Measurements from ENCODE around the gene RRP15. TPM values are rescaled to one million over a fixed set of nuclear protein-coding genes. Genes with fewer than 3 reads are reported as not detected.

Gene RRP15
- total and polyA plus RNA-seq, 9 of the 15 experiments (the other 6 are each of a cell fraction or from before 2014, with no cell fraction given): 9.5 to 58.1 (median 29.3) TPM

- 0 out of 4 replicates have a peak, but pooled peaks of 1 of the 2 experiments have one; percentile 30 for TF ChIP-seq MNT (conservative IDR thresholded peaks at IDR 0.05)
- TF ChIP-seq WHSC1 (IDR thresholded peaks at IDR 0.05; ENCODE audit: low read length): no peak
- no peak for TF ChIP-seq ZNF717 (CRISPR knock-in tag; IDR thresholded peaks at IDR 0.05)
- TF ChIP-seq GTF2E2 (tag; IDR thresholded peaks at IDR 0.05): no peak
- TF ChIP-seq ZBTB34 (CRISPR knock-in tag; IDR thresholded peaks at IDR 0.05): no peak
- peak; percentile 59; the same call in 1 of the 2 replicates for TF ChIP-seq LCOR (CRISPR knock-in tag; IDR thresholded peaks at IDR 0.05)
- no peak for TF ChIP-seq GABPB1 (CRISPR knock-in tag; IDR thresholded peaks at IDR 0.05)
- TF ChIP-seq SREBF2 (CRISPR knock-in tag; IDR thresholded peaks at IDR 0.05): no peak
- TF ChIP-seq ZNF444 (CRISPR knock-in tag; IDR thresholded peaks at IDR 0.05): no peak
- TF ChIP-seq PRDM10 (IDR thresholded peaks at IDR 0.05; ENCODE audit: partially characterized antibody): no peak
- no peak for TF ChIP-seq RFX7 (CRISPR knock-in tag; IDR thresholded peaks at IDR 0.05)
Measured at GRCh38 chr1:218298398-218298797, 13.3 kb downstream of the RRP15 start (continued).

All from K562 (cell line).